HFFc6 (cell line): Measurements from ENCODE around the gene DRGX. TPM values are rescaled to one million over a fixed set of nuclear protein-coding genes. Genes with fewer than 3 reads are reported as not detected.

Experiments
- DNase-seq: peaks from one replicate; pipeline ENCODE4 v3.0.0-alpha.2; 2018
- H3K27ac Mint-ChIP-seq: 2 replicates; pipeline ENCODE4 v1.8.0; 2020; ENCODE audit warnings: mild to moderate bottlenecking, mixed read lengths
- H3K27me3 Mint-ChIP-seq: 2 replicates; pipeline ENCODE4 v1.8.0; 2021; ENCODE audit warnings: mild to moderate bottlenecking, moderate library complexity, mixed read lengths; ENCODE audit not compliant: insufficient read depth
- H3K36me3 Mint-ChIP-seq: 2 replicates; pipeline ENCODE4 v1.8.0; 2021; ENCODE audit warnings: low read depth, mixed read lengths
- H3K4me1 Mint-ChIP-seq: 2 replicates; pipeline ENCODE4 v1.8.0; 2020; ENCODE audit warnings: low read depth, mixed read lengths
- H3K4me3 Mint-ChIP-seq: 2 replicates; pipeline ENCODE4 v1.8.0; 2020; ENCODE audit warnings: mild to moderate bottlenecking, moderate library complexity, mixed read lengths
- H3K9me3 Mint-ChIP-seq: 2 replicates; pipeline ENCODE4 v1.8.0; 2020; ENCODE audit warnings: mild to moderate bottlenecking, mixed read lengths
- total RNA-seq, 6 experiments: library from RNA; stranded (reverse); fragmentation: NEBNext Ultra II Directional; extraction: Animal tissue kit (Norgen Biotek cat#: 25700); gene quantifications; 2 replicates in 1 of 6; 3 replicates in 5 of 6; pipeline ENCODE4 v1.2.3, GENCODE V29; 2021
- TF ChIP-seq, protein P1 (sequence below): fragments of 200-600 bp; sonication (generic); IDR thresholded peaks from 2 replicates; pipeline ENCODE4 v1.5.0; 2021; ENCODE audit warnings: antibody characterized with exemption, mild to moderate bottlenecking

Gene DRGX
- total RNA-seq, 6 experiments from 2014 or later, result 0.10 to 0.35 (median 0.14) TPM; not detected in 1

- Mint-ChIP-seq H3K36me3 (no peaks in the 10 kb centered on the region), H3K4me3 (no peak overlapping the region), H3K27me3 (peaks cover 51% of the 10 kb centered on the region), H3K27ac (no peak overlapping the region), H3K9me3 (no peaks in the 10 kb centered on the region), H3K4me1 (no peaks in the 10 kb centered on the region)
- TF ChIP-seq, protein P1, sequence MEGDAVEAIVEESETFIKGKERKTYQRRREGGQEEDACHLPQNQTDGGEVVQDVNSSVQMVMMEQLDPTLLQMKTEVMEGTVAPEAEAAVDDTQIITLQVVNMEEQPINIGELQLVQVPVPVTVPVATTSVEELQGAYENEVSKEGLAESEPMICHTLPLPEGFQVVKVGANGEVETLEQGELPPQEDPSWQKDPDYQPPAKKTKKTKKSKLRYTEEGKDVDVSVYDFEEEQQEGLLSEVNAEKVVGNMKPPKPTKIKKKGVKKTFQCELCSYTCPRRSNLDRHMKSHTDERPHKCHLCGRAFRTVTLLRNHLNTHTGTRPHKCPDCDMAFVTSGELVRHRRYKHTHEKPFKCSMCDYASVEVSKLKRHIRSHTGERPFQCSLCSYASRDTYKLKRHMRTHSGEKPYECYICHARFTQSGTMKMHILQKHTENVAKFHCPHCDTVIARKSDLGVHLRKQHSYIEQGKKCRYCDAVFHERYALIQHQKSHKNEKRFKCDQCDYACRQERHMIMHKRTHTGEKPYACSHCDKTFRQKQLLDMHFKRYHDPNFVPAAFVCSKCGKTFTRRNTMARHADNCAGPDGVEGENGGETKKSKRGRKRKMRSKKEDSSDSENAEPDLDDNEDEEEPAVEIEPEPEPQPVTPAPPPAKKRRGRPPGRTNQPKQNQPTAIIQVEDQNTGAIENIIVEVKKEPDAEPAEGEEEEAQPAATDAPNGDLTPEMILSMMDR, result no peak
- no peak for DNase-seq
Observed at GRCh38 chr10:49323896-49324270, 72.0 kb downstream of the DRGX start.

GRCh38 chr10:49323171-49323895 lies 72.6 kb downstream of the DRGX start:
- Mint-ChIP-seq H3K27me3 (peaks cover 49% of the 10 kb centered on the region), H3K4me1 (no peaks in the 10 kb centered on the region), H3K36me3 (no peaks in the 10 kb centered on the region), H3K4me3 (no peak overlapping the region), H3K27ac (no peak overlapping the region), H3K9me3 (no peaks in the 10 kb centered on the region)
- TF ChIP-seq, protein P1, result no peak
- no peak for DNase-seq

DNA sequence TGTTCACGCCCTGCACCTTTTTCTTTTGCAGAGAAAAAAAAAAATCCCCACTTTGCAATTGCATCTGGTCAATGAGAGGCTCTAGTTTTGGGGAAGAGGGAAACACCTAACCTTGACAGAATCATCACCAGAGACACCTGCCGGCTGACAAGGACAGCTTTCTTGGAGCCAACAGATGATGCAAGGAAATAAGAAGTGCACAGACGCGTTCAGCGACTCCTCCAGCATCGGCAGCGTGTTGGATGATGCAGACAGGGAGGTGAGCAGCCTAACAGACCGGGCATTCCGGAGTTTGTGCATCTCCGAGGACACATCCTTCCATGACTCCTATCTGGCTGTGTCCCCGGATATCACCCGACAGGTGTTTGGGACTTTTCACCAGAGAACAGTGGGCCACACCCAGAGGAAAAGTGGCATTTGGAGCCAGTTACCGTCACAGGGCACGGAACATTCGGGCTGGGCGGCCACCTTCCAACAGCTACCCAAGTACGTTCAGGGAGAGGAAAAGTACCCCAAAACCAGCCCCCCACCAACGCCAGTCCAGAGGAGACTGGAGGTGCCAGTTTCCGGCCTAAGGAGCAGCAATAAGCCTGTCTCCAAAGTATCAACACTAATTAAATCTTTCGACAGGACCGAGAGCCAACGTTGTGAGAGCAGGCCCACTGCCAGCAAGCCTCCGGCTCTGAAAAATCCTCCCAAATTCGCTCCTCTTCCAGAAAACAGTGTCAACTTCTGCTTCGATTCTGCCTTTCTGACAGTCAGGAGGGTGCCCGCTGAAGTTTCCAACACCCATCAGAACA lies 73.3 kb downstream of the DRGX start:
- DNase-seq, result no peak
- Mint-ChIP-seq H3K36me3 (no peaks in the 10 kb centered on the region), H3K9me3 (no peaks in the 10 kb centered on the region), H3K4me3 (no peak overlapping the region), H3K27me3 (peaks cover 47% of the 10 kb centered on the region), H3K4me1 (no peaks in the 10 kb centered on the region), H3K27ac (no peak overlapping the region)
- TF ChIP-seq, protein P1, result no peak

GRCh38 chr10:49321021-49321420 lies 74.9 kb downstream of the DRGX start:
- TF ChIP-seq, protein P1, result no peak
- H3K36me3 Mint-ChIP-seq, result no peaks in the 10 kb centered on the region
- H3K9me3 Mint-ChIP-seq, result no peaks in the 10 kb centered on the region
- no peak for DNase-seq
- no peak overlapping the region for H3K4me3 Mint-ChIP-seq
- no peak overlapping the region for H3K27ac Mint-ChIP-seq
- H3K27me3 Mint-ChIP-seq, result peaks cover 44% of the 10 kb centered on the region
- no peaks in the 10 kb centered on the region for H3K4me1 Mint-ChIP-seq

- TF ChIP-seq, protein P1, result no peak
- Mint-ChIP-seq H3K27ac (no peak overlapping the region), H3K36me3 (no peaks in the 10 kb centered on the region), H3K27me3 (peaks cover 39% of the 10 kb centered on the region), H3K4me1 (no peaks in the 10 kb centered on the region), H3K9me3 (no peaks in the 10 kb centered on the region), H3K4me3 (no peak overlapping the region)
- DNase-seq, result no peak
Observed at GRCh38 chr10:49320191-49320590, 75.7 kb downstream of the DRGX start.
